ENCODE data around the gene SLC39A11.
"Not testable (repeated sequence)": the region's sequence is repeated elsewhere in the genome, so short reads cannot be mapped to it uniquely, and the experiment has no call there.

The SLC39A11 gene

DNA sequence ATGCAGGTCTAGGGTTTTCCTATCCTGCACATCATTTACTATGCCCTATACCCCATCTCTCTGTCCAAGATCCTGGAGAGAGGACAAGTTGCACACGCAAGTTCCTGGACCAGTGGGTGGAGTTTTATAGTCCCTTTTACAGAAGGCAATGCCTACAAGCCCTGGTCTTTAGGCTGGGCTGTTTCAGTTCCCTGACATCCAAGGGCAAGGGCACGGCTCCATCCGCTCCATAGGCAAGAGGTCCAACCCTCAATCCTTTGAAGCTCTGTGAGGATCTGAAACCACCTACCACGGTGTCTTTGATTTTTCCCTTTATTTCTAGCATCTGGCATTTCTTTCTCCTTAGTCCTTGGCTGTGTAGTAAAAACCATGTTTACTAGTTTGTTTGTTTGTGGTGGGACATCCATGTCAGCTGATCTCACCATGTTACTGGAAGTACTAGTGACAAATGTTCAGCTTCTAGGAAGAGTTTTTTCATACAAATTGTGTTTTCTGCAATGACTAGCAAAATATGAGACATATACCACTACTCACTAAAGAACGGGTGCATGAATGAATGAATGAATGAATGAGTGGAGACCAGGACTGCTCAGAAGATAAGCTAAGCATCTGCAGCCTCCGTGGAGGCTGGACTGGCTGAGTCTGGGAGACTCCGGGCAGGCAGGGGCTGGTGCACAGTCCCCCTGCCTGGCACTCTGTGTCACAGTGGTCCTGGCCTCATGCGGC is 359.4 kb downstream of the SLC39A11 start:
- no peak overlapping the region for H3K4me3 ChIP-seq (ENCODE audit: low read length)
- DNase-seq (ENCODE audit: low read depth, low spot score), result no peak

DNA sequence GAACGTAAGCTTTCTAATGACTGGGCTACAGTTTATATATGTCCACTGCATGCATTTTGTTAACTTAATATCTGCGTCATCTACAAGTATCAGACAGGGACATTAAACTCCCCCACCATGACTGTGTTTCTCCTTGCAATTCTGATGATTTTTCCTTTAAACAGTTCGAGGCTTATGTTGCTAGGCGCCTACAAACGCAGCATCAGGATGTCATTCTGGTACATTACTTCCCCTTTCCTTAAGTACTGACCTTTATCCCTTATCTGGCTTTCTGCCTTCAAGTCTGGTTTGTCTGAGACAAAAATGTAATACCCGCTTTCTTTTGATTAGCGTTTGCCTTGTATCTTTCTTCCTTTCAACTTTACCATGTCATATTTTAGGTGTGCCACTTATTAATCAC is 362.4 kb downstream of the SLC39A11 start:
- H3K4me3 ChIP-seq (ENCODE audit: low read length), result no peak overlapping the region

DNA sequence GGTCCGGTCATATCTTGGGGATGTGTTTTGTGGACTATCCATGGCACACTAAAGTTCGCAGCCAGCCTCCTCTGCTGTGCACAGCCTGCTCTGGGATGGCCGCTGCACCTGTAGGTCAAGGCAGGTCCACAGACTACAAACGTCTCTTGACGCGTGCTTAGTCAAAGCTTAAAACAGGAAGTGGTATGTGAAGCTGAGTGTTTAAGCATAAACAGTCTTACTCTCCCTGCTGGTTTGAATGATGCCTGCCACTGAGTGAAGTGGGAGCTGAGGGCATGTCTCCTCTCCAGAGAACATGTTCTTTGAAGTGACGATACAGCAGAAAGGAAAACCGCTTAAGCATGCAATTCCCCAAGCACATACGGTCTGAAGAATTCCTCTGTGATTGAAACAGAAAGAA is 365.6 kb downstream of the SLC39A11 start:
- peak overlapping the region; percentile 28 for H3K4me3 ChIP-seq (ENCODE audit: low read length)
- DNase-seq (ENCODE audit: low read depth, low spot score), result peak; percentile 84

More for the DNA sequence above, 362.4 kb downstream of the SLC39A11 start:
- DNase-seq (ENCODE audit: low read depth, low spot score), result no peak

DNA sequence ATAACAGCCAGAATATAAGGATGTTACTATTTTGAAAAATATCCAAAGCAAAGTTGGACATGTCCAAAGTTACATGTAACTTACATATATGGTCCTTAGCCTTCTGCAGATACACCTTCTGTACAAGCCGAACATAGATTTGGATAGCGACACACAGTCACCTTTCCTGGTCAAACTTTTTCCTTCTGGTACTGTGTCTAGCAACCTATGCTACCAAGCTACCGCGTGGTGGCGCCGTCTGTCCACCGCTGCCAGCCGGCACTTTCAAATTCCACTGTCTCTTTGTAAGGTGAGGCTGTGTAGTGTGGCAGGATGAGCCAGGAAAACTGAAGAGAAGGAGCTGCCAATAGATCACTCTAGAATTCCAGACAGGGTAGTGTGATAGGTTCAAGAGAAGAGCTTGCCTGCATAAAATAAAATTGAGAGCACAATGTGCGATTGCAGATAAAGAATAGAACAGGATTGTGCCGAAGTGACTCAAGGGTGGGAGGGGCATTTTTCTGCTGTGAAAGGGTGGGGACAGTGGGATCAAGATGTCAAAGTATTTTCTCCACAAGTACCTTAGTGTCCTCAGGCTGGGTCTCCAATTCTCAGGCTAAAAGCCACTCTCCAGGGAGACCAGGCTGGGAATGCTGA is 366.9 kb downstream of the SLC39A11 start:
- no peak overlapping the region for H3K4me3 ChIP-seq (ENCODE audit: low read length)
- peak; percentile 40 for DNase-seq (ENCODE audit: low read depth, low spot score)

GRCh38 chr17:72724267-72724666 is 368.2 kb downstream of the SLC39A11 start:
- DNase-seq (ENCODE audit: low read depth, low spot score), result no peak
- no peak overlapping the region for H3K4me3 ChIP-seq (ENCODE audit: low read length)

DNA sequence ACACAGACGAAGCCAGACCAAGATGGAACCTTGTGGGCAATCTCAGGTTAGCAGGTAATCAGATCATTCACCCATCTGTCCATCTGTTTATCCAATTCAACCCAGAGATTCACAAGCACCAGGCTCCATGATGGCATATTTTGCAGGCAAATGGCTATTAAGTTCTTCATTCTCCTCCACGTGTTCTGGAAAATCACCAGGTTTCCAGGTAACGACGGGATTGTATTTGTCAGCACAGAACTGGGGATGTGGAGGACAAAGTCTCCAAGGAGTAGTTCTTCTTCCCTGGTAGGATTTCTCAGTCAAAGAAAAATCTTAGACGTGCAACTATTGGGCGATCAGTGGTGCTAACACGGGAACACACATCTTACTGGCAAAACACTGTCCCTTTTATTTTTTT is 368.8 kb downstream of the SLC39A11 start:
- DNase-seq (ENCODE audit: low read depth, low spot score), result no peak
- no peak overlapping the region for H3K4me3 ChIP-seq (ENCODE audit: low read length)

DNA sequence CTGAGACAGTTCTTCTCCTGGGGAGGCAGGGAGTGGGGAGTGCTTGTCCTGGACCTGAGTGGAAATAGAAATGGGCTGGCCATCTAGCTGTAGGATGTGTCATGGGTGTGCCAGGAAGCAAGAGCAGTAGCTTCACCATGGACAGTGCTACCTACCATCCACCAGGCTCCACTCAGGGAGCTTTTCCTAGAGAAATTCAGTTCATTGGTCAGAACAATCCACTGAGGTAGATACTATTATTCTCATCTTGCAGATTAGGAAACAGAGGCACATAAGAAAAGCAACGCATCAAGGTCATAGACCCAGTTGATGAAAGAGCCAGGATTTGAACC is 372.0 kb downstream of the SLC39A11 start:
- no peak for DNase-seq (ENCODE audit: low read depth, low spot score)
- no peak overlapping the region for H3K4me3 ChIP-seq (ENCODE audit: low read length)

DNA sequence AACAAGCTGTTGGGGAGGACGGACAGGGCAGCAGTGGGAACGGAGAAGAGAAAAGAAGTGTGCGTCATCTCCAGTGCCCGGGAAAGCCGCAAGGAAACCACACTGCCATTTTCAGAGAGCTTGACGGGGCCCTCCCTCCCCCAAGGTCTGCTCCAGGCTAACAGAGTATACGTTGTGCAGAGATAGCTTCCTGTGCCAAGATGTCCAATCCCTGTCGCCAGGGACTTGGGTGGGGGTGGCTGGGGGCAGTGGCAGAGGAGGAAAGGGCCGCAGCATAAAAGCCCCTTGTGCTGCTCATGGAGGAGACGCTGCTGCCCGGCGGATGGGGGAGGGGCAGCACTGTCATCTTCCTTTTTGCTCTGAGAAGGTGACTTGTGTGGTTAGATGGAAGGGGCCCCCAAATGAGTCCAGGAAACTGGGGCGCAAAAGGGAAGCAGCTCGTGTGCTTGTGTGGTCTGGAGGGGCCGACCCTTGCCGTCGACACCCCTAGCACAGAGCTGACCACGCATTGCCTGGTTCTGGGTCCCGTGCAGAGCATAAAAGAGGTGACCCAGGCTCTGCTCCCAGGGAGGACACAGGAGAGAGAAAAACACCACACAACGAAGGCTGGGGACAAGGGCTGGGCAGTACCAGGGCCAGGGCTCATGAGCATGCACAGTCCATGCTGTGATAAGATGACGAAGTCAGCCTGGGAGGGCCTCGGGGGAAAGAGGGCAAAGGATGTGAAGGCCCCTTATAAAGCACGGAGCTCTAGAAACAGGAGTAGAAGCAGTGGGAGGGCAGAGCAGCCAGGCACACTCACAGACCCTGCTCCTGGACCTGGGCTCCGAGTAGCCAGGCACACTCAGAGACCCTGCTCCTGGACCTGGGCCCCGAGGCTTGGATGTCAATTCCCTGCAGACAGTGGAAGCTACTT is 372.7 kb downstream of the SLC39A11 start:
- DNase-seq (ENCODE audit: low read depth, low spot score), result peak; percentile 56
- H3K4me3 ChIP-seq (ENCODE audit: low read length), result peak overlapping the region; percentile 32

GRCh38 chr17:72719206-72719577 is 373.3 kb downstream of the SLC39A11 start:
- H3K4me3 ChIP-seq (ENCODE audit: low read length), result peak overlapping the region; percentile 32
- no peak for DNase-seq (ENCODE audit: low read depth, low spot score)

DNA sequence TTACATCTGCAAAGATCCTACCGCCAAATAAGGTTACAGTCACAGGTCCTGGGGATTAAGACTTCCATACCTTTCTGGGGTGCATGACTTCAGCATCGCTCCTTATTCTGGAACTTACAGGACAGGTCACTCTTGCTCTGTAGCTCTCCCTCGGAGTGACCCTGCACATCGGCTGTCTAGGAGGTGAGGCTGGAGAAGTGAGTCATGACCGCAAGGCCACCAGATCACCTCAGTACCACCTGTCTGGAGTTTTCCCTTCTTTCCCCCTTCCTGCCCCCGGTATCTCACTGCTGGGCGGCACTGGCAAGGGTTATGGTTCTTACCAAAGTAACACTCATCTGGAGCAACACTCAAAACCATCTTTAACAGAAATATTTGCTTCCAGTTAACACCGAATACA is 374.8 kb downstream of the SLC39A11 start:
- no peak overlapping the region for H3K4me3 ChIP-seq (ENCODE audit: low read length)
- no peak for DNase-seq (ENCODE audit: low read depth, low spot score)

- no peak for DNase-seq (ENCODE audit: low read depth, low spot score)
- H3K4me3 ChIP-seq (ENCODE audit: low read length), result no peak overlapping the region
Measured at GRCh38 chr17:72717276-72717675, 375.2 kb downstream of the SLC39A11 start.

- no peak overlapping the region for H3K4me3 ChIP-seq (ENCODE audit: low read length)
- DNase-seq (ENCODE audit: low read depth, low spot score), result no peak
Measured at GRCh38 chr17:72715906-72716572, 376.4 kb downstream of the SLC39A11 start.

- no peak for DNase-seq (ENCODE audit: low read depth, low spot score)
- H3K4me3 ChIP-seq (ENCODE audit: low read length), result no peak overlapping the region
Measured at GRCh38 chr17:72714357-72714966, 378.0 kb downstream of the SLC39A11 start.

DNA sequence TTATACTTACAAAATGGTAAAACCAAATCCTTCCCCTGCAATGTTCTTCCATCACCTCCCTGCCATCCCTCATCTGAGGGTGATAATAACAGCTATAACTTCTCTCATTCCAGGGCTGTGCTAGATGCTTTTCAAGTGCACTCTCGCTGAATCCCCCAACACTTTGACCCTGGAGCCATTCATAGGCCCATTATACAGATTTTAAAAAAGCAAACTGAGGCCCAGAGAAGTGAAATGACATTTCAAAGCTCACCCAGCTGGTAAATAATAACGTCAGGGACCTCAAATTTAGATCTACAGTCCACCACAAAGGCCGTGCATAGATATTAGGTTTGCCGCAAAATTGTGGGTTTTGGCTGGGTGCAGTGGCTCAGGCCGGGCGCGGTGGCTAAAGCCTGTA is 378.8 kb downstream of the SLC39A11 start:
- no peak overlapping the region for H3K4me3 ChIP-seq (ENCODE audit: low read length)
- no peak for DNase-seq (ENCODE audit: low read depth, low spot score)

DNA sequence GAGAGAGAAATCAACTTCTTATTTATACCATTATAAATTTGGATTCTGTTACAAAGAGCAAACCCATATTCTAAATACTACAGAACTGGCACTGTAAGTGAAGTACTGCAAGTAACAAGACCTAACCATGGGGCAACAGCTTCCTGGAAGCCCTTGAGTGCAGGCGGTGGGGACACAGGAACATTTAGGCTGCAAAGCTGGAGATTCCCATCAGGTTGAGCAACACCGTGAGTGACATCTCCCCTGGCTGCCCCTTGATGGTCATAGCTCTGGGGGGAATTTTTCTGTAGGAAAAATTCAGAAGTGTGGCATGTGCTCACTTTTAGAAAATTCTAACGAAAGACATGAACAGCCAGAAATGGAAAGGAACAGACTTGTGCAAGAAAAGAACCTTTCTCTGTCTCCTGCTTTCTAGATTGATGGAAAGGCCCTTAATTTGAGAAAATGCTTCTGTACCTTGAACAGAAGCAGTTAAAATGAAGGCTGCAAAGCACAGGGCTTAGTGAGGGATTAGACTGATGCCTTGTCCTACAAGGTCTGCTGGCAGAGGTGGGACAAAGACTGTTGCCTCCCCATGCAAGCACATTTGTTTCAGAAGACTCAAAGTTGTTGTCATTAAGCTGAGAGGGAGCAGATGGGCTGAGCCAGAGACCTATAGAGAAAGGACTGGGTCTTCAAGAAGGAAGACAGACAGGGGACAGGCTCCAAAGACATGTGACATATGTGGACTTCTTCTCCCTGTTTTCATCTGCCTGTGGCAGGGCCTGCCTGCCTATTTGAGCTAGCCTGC is 380.8 kb downstream of the SLC39A11 start:
- DNase-seq (ENCODE audit: low read depth, low spot score), result no peak
- H3K4me3 ChIP-seq (ENCODE audit: low read length), result no peak overlapping the region

DNA sequence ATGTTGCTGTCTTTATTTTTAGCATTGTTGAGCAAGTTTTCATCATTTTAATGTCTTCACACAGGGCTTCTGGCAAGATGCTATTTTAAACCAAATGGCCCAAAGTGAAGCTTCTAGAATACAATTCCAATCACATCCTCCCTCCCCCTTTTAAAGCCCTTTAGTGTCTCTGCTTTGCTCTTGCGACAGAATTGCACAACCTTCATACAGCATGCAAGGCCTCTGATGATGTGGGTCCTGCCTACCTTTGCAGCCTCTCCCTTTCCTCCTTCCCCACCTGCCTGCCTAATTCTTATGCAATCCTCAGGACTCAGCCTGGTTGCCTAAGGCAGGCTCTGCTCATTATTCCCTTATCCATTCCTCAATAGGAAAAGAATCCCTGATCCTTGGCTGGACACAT is 381.7 kb downstream of the SLC39A11 start:
- no peak overlapping the region for H3K4me3 ChIP-seq (ENCODE audit: low read length)
- no peak for DNase-seq (ENCODE audit: low read depth, low spot score)

GRCh38 chr17:72710202-72710601 is 382.3 kb downstream of the SLC39A11 start:
- H3K4me3 ChIP-seq (ENCODE audit: low read length), result no peak overlapping the region
- DNase-seq (ENCODE audit: low read depth, low spot score), result no peak

DNA sequence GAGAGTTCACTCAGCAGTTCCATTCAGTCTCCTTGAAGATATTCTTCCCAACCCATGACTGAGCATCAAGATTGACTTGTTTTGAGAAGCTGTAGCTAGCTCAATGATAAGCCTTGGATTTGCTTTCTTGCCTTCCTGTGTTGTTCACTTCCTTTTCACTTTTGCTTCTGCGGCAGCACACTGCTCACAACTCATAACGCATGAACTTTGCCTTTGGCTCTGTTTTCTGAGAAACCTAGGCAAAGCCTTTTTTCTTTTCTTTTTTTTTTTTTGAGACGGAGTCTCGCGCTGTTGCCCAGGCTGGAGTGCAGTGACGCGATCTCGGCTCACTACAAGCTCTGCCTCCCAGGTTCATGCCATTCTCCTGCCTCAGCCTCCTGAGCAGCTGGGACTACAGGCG is 383.8 kb downstream of the SLC39A11 start:
- not testable (repeated sequence) for H3K4me3 ChIP-seq (ENCODE audit: low read length); DNase-seq (ENCODE audit: low read depth, low spot score)

Data from Jurkat, Clone E6-1 (cell line).